Endodermal cell (in vitro differentiated cells): ENCODE results near the gene TMEM14B. TPM values are rescaled to one million over a fixed set of nuclear protein-coding genes. Genes with fewer than 3 reads are reported as not detected.
A peak's percentile ranks its signal among the peaks of the same experiment; 100 is the strongest.

ENCODE experiments used
- DNase-seq: peaks from one replicate; pipeline ENCODE4 v3.0.0-alpha.2; 2017
- H3K27ac ChIP-seq: 2 replicates; pipeline ENCODE4 v1.5.1; 2013; ENCODE audit warnings: mild to moderate bottlenecking, low read depth, low read length, moderate library complexity
- H3K27me3 ChIP-seq: 2 replicates; pipeline ENCODE4 v1.6.1; 2013; ENCODE audit warnings: mild to moderate bottlenecking, low read length, moderate library complexity; ENCODE audit not compliant: insufficient read depth, control insufficient read depth, poor library complexity, severe bottlenecking
- H3K36me3 ChIP-seq: 2 replicates; pipeline ENCODE4 v1.7.0; 2013; ENCODE audit warnings: mild to moderate bottlenecking, low read length, moderate library complexity; ENCODE audit not compliant: control insufficient read depth, insufficient read depth
- H3K4me1 ChIP-seq: one replicate; pipeline ENCODE4 v1.7.0; 2013; ENCODE audit warnings: low read length; ENCODE audit not compliant: control insufficient read depth, insufficient read depth
- H3K4me3 ChIP-seq: 2 replicates; pipeline ENCODE4 v1.5.1; 2013; ENCODE audit warnings: mild to moderate bottlenecking, low read length, moderate library complexity
- H3K9ac ChIP-seq: 2 replicates; pipeline ENCODE4 v1.6.1; 2013; ENCODE audit warnings: mild to moderate bottlenecking, low read length, moderate library complexity; ENCODE audit not compliant: poor library complexity, severe bottlenecking; ENCODE audit errors: extremely low read depth
- H3K9me3 ChIP-seq: 2 replicates; pipeline ENCODE4 v1.6.1; 2013; ENCODE audit warnings: mild to moderate bottlenecking, low read length, moderate library complexity; ENCODE audit not compliant: control insufficient read depth
- H3K27ac Mint-ChIP-seq: 2 replicates; pipeline ENCODE4 v1.8.0; 2020; ENCODE audit warnings: mixed read lengths
- H3K27me3 Mint-ChIP-seq: 2 replicates; pipeline ENCODE4 v1.8.0; 2021; ENCODE audit warnings: mild to moderate bottlenecking, mixed read lengths; ENCODE audit not compliant: insufficient read depth
- H3K36me3 Mint-ChIP-seq: 2 replicates; pipeline ENCODE4 v1.8.0; 2020; ENCODE audit warnings: low read depth, mixed read lengths
- H3K4me1 Mint-ChIP-seq: 2 replicates; pipeline ENCODE4 v1.8.0; 2020; ENCODE audit warnings: mixed read lengths
- H3K4me3 Mint-ChIP-seq: 2 replicates; pipeline ENCODE4 v1.8.0; 2020; ENCODE audit warnings: mild to moderate bottlenecking, moderate library complexity, mixed read lengths
- H3K9me3 Mint-ChIP-seq: 2 replicates; pipeline ENCODE4 v1.8.0; 2020; ENCODE audit warnings: mild to moderate bottlenecking, mixed read lengths
- WGBS, 2 experiments: methylation state at CpG; one replicate each; pipeline versions ENCODE4 v1.1.5 to v1.1.7; 2013; ENCODE audit warnings: missing lambda C conversion rate in 2 of 2, mixed read lengths in 1 of 2; ENCODE audit not compliant: insufficient coverage in 1 of 2, insufficient read length in 1 of 2; 5-methylcytosine and 5-hydroxymethylcytosine counted together
- total RNA-seq, 2 donors: library from RNA; stranded (reverse); fragmentation: NEBNext Ultra II Directional in 1 of 2; extraction: Animal tissue kit (Norgen Biotek cat#: 25700) in 1 of 2; gene quantifications; 2 replicates in 1 of 2; 3 replicates in 1 of 2; pipeline ENCODE4 v1.2.1, GENCODE V29; 2021
- TF ChIP-seq, protein P1 (sequence below): fragments of 200-600 bp; sonication (generic); conservative IDR thresholded peaks from 2 replicates; pipeline ENCODE4 v1.5.0; 2021; ENCODE audit warnings: antibody characterized with exemption, mild to moderate bottlenecking

TMEM14B gene
- total RNA-seq, 2 donors from 2014 or later, result 165 to 242 TPM

DNA sequence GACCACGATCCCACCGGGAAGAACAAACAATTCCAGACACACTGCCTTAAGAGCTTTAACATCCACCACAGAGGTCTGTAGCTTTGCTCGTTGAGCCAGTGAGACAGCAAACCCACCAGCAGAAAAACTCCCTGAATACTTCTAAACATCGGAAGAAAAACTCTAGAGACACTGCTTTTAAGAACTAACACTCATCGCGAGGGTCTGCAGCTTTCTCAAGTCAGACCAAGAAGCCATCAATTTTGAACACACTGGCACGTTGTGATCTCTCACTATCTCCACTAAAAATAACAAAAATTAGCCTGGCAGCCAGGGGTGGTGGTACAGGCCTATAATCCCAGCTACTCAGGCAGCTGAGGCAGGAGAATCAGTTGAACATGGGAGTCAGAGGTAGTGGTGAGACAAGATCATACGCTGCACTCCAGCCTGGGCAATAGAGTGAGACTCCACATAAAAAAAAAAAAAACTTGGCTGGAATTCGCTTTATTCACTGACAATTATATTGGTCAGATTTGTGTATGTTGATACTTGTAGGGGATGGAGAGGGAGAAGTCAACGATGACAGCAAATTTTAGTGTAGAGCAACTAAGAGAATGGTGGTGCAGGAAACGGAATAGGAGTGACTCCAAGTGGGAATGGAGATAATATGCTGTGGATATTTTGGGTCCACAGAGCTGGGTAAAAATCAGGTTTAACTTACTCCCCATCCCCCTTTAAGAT, 25.6 kb upstream of the TMEM14B start:
- peaks cover 22% of the 10 kb centered on the region for H3K36me3 ChIP-seq
- Mint-ChIP-seq H3K4me3 (peak overlapping the region; percentile 94), H3K9me3 (peaks cover 29% of the 10 kb centered on the region), H3K27me3 (no peaks in the 10 kb centered on the region), H3K4me1 (peaks cover 37% of the 10 kb centered on the region), H3K36me3 (peaks cover 17% of the 10 kb centered on the region), H3K27ac (peak overlapping the region; percentile 98)
- peaks cover 23% of the 10 kb centered on the region for H3K9me3 ChIP-seq
- WGBS, 2 experiments, result 93 to 94% methylated on average over 8 to 11 of the region's 11 CpGs
- H3K4me1 ChIP-seq, result peaks cover 8% of the 10 kb centered on the region
- no peaks in the 10 kb centered on the region for H3K27me3 ChIP-seq
- DNase-seq, result no peak
- H3K9ac ChIP-seq, result peak overlapping the region; percentile 1
- H3K27ac ChIP-seq, result no peak overlapping the region
- TF ChIP-seq, protein P1, sequence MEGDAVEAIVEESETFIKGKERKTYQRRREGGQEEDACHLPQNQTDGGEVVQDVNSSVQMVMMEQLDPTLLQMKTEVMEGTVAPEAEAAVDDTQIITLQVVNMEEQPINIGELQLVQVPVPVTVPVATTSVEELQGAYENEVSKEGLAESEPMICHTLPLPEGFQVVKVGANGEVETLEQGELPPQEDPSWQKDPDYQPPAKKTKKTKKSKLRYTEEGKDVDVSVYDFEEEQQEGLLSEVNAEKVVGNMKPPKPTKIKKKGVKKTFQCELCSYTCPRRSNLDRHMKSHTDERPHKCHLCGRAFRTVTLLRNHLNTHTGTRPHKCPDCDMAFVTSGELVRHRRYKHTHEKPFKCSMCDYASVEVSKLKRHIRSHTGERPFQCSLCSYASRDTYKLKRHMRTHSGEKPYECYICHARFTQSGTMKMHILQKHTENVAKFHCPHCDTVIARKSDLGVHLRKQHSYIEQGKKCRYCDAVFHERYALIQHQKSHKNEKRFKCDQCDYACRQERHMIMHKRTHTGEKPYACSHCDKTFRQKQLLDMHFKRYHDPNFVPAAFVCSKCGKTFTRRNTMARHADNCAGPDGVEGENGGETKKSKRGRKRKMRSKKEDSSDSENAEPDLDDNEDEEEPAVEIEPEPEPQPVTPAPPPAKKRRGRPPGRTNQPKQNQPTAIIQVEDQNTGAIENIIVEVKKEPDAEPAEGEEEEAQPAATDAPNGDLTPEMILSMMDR, result no peak
- peak overlapping the region; percentile 96 for H3K4me3 ChIP-seq

DNA sequence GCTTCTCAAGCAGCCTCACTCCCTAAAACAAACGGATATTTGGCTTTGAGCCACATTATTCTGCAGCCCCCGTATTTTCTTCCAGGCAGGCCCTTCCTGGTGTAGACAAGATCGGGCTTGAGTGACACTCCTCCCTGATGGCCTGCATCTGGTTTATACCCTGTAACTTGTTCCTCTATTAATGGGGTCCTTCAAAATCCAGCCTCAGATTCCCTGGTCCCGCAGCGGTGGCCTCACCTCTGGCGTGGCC, 25.1 kb upstream of the TMEM14B start:
- 20 to 25% methylated on average over 4 to 6 of the region's 6 CpGs for WGBS, 2 experiments
- peaks cover 23% of the 10 kb centered on the region for H3K9me3 ChIP-seq
- DNase-seq, result no peak
- Mint-ChIP-seq H3K4me1 (peaks cover 40% of the 10 kb centered on the region), H3K27me3 (no peaks in the 10 kb centered on the region), H3K36me3 (peaks cover 21% of the 10 kb centered on the region), H3K4me3 (peak overlapping the region; percentile 94), H3K27ac (peak overlapping the region; percentile 98), H3K9me3 (peaks cover 29% of the 10 kb centered on the region)
- peak overlapping the region; percentile 1 for H3K9ac ChIP-seq
- peaks cover 8% of the 10 kb centered on the region for H3K4me1 ChIP-seq
- H3K4me3 ChIP-seq, result peak overlapping the region; percentile 96
- TF ChIP-seq, protein P1, result no peak
- peaks cover 26% of the 10 kb centered on the region for H3K36me3 ChIP-seq
- H3K27me3 ChIP-seq, result no peaks in the 10 kb centered on the region
- no peak overlapping the region for H3K27ac ChIP-seq

DNA sequence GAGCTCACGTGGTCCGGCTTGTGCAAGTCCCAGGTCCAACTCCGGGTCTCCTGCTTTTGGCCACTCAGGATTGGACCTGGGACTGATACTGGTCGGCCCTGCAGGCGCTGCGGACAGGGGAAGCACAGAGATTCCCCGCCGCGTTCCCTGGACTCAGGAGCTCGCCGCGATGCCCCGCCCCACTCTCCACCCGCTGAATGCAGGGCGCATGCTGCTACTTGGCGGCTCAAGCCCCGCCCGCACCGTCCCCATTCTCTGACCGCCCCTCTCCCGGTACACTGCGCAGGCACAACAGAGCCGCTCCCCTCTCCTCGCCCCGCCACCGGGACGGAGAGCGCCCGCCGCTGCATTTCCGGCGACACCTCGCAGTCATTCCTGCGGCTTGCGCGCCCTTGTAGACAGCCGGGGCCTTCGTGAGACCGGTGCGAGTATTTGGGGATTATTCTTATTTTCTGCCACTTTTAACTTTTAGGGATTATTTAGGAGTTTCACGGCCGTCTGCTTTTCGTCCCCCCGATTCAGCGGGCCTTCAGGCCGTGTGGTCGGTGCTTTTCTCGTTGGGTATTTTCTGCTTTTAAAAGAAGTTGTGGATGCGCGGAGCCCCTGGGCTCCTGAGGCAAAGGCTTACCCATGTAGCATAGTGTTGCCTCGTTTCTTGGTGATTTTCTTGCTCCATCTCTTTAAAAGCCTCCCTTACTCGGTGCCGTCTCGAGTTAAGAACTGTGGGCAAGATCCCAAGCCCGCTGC, 24.6 kb upstream of the TMEM14B start, which contains the start of gene TMEM14C:
Gene TMEM14C, plus strand, starts transcription at position 251 of the 747 bp plus-strand sequence. CDS start 1,544 bp downstream, outside the sequence.
- Mint-ChIP-seq H3K4me1 (peaks cover 40% of the 10 kb centered on the region), H3K4me3 (peak within 1 kb of the TSS; percentile 94), H3K36me3 (peaks cover 25% of the 10 kb centered on the region), H3K27me3 (no peaks in the 10 kb centered on the region), H3K9me3 (peaks cover 25% of the 10 kb centered on the region), H3K27ac (peak within 1 kb of the TSS; percentile 98)
- Histone ChIP-seq H3K4me1 (peaks cover 8% of the 10 kb centered on the region), H3K9me3 (peaks cover 18% of the 10 kb centered on the region), H3K36me3 (peaks cover 31% of the 10 kb centered on the region), H3K27ac (peak within 1 kb of the TSS; percentile 81), H3K27me3 (no peaks in the 10 kb centered on the region), H3K4me3 (peak within 1 kb of the TSS; percentile 96), H3K9ac (peak within 1 kb of the TSS; percentile 84)
- TF ChIP-seq, protein P1, result no peak
- DNase-seq, result peak; percentile 99
- WGBS, 2 experiments, result 0 to 3% methylated on average over 19 to 55 of the region's 55 CpGs
